Measurements from ENCODE around the gene NFE2L1. TPM values are rescaled to one million over a fixed set of nuclear protein-coding genes. Genes with fewer than 3 reads are reported as not detected.

Gene NFE2L1
- total and polyA plus RNA-seq, 9 of the 15 experiments (the other 6 are each of a cell fraction or from before 2014, with no cell fraction given): 2.0 to 68.6 (median 39.7) TPM

GRCh38 chr17:48107137-48108055, 59.2 kb downstream of the NFE2L1 start, which contains the start of gene SNX11 (continued):
- TF ChIP-seq PBX2 (CRISPR knock-in tag; IDR thresholded peaks at IDR 0.05; ENCODE audit: low read depth): no peak
- peak; percentile 70 for TF ChIP-seq PBX2 (tag; conservative IDR thresholded peaks at IDR 0.05; ENCODE audit: low read depth)
- peak; percentile 88; the same call in 1 of the 2 replicates for TF ChIP-seq LCOR (CRISPR knock-in tag; IDR thresholded peaks at IDR 0.05)
- peak; percentile 95 for TF ChIP-seq NR2C2 (CRISPR knock-in tag; IDR thresholded peaks at IDR 0.05)
- TF ChIP-seq NR2C2 (tag; IDR thresholded peaks at IDR 0.05): peak; percentile 99
- TF ChIP-seq FIP1L1 (IDR thresholded peaks at IDR 0.05; ENCODE audit: low read depth, low read length, poor library complexity, severe bottlenecking): no peak
- TF ChIP-seq ZNF431 (CRISPR knock-in tag; IDR thresholded peaks at IDR 0.05): peak; percentile 68; the same call in 1 of the 2 replicates
- peak; percentile 64 for TF ChIP-seq TBP (optimal IDR thresholded peaks at IDR 0.05; ENCODE audit: low read depth, low read length)
- TF ChIP-seq POLR2A (conservative IDR thresholded peaks at IDR 0.05): peak; percentile 87
- TF ChIP-seq TFAP4 (CRISPR knock-in tag; IDR thresholded peaks at IDR 0.05; ENCODE audit: borderline replicate concordance): peak; percentile 90
- peak; percentile 98 for TF ChIP-seq NR2C1 (IDR thresholded peaks at IDR 0.05)
- TF ChIP-seq NR2C1 (tag; IDR thresholded peaks at IDR 0.05): peak; percentile 98
- TF ChIP-seq ZNF717 (CRISPR knock-in tag; IDR thresholded peaks at IDR 0.05): no peak
- peak; percentile 90 for TF ChIP-seq KDM5B (IDR thresholded peaks at IDR 0.05; ENCODE audit: insufficient replicate concordance, low read depth, low read length)
- TF ChIP-seq CBFA2T3 (IDR thresholded peaks at IDR 0.05): no peak
- no peak for TF ChIP-seq PPARD (CRISPR knock-in tag; IDR thresholded peaks at IDR 0.05)
